ENCODE results near the gene SEC63.
"Not testable (repeated sequence)": the region's sequence is repeated elsewhere in the genome, so short reads cannot be mapped to it uniquely, and the experiment has no call there.

DNA sequence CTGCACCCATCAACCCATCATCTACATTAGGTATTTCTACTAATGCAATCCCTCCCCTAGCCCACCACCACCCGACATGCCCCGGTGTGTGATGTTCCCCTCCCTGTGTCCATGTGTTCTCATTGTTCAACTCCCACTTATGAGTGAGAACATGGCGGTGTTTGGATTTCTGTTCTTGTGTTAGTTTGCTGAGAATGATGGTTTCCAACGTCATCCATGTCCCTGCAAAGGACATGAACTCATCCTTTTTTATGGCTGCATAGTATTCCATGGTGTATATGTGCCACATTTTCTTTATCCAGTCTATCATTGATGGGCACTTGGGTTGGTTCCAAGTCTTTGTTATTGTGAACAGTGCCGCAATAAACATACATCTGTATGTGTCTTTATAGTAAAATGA, 72.1 kb downstream of the SEC63 start:
- not testable (repeated sequence) for TF ChIP-seq CTCF, MYC (IDR thresholded peaks at IDR 0.05; ENCODE audit: low read depth, low read length)
- TF ChIP-seq, protein P1, sequence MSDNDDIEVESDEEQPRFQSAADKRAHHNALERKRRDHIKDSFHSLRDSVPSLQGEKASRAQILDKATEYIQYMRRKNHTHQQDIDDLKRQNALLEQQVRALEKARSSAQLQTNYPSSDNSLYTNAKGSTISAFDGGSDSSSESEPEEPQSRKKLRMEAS (IDR thresholded peaks at IDR 0.05; ENCODE audit: low read depth, low read length), result not testable (repeated sequence)
